Esophagus muscularis mucosa (tissue), 4 donors: Measurements from ENCODE around the gene SLC5A4. TPM values are rescaled to one million over a fixed set of nuclear protein-coding genes. Genes with fewer than 3 reads are reported as not detected.
"Not testable (repeated sequence)": the region's sequence is repeated elsewhere in the genome, so short reads cannot be mapped to it uniquely, and the experiment has no call there.

Source experiments
- DNase-seq: peaks from one replicate; pipeline ENCODE4 v3.0.0-alpha.2; 2017; ENCODE audit errors: extremely low spot score
- H3K27ac ChIP-seq, 4 donors: fragments of 200-600 bp; sonication (generic); replicated peaks in 1 of 4; 1 replicate in 3 of 4; 2 replicates in 1 of 4; pipeline ENCODE4 v1.5.1; 2016 to 2019; ENCODE audit warnings: mild to moderate bottlenecking in 1 of 4
- H3K27me3 ChIP-seq, 4 donors: fragments of 200-600 bp; sonication (generic); one replicate each; pipeline versions ENCODE4 v1.5.1 to v1.6.0; 2016 to 2019
- H3K36me3 ChIP-seq, 4 donors: fragments of 200-600 bp; sonication (generic); one replicate each; pipeline ENCODE4 v1.5.1; 2016 to 2019
- H3K4me1 ChIP-seq, 4 donors: fragments of 200-600 bp; sonication (generic); one replicate each; pipeline ENCODE4 v1.5.1; 2016 to 2019
- H3K4me3 ChIP-seq, 4 donors: fragments of 200-600 bp; sonication (generic); 1 replicate in 2 of 4; 2 replicates in 2 of 4; pipeline ENCODE4 v1.5.1; 2016 to 2019; ENCODE audit warnings: mild to moderate bottlenecking in 4 of 4, moderate library complexity in 1 of 4
- H3K9me3 ChIP-seq, 4 donors: fragments of 200-600 bp; sonication (generic); 1 replicate in 3 of 4; 2 replicates in 1 of 4; pipeline ENCODE4 v1.5.1; 2016 to 2019
- CTCF ChIP-seq, 3 experiments: fragments of 200-600 bp in 2 of 3; fragments of 450-650 bp in 1 of 3; sonication (generic) in 2 of 3; IDR thresholded peaks; one replicate each; pipeline ENCODE4 v1.5.1; 2017 to 2019; ENCODE audit warnings: antibody characterized with exemption in 3 of 3, mild to moderate bottlenecking in 2 of 3, moderate library complexity in 1 of 3
- EP300 ChIP-seq: sonication (generic); formaldehyde crosslinking; IDR thresholded peaks from one replicate; pipeline ENCODE4 v1.6.1; 2017; ENCODE audit warnings: antibody characterized with exemption
- POLR2A ChIP-seq: fragments of 450-650 bp; IDR thresholded peaks from one replicate; pipeline ENCODE4 v1.6.1; 2017; ENCODE audit warnings: antibody characterized with exemption, moderate library complexity, mild to moderate bottlenecking, low read depth
- POLR2AphosphoS5 ChIP-seq, 2 donors: sonication (generic); formaldehyde crosslinking; IDR thresholded peaks; one replicate each; pipeline ENCODE4 v1.6.1; 2017; ENCODE audit warnings: antibody characterized with exemption in 2 of 2
- WGBS: methylation state at CpG from one replicate; pipeline ENCODE4 v1.1.5; 2018; 5-methylcytosine and 5-hydroxymethylcytosine counted together
- intact Hi-C: fragments of 100-400 bp; cut with DNase I; formaldehyde crosslinking; loops from one replicate; pipeline ENCODE4 v1.15.1; 2023
- total RNA-seq, 4 donors: library from RNA; depleted of rRNA; stranded (reverse); fragments of >200 nt; gene quantifications; one replicate each; pipeline versions ENCODE4 v1.1.0 to v1.2.1, GENCODE V29; 2016

SLC5A4 gene
- 1 to 10 TPM in 1 of 4 donors, under 1 TPM in 2, not detected in 1; 0.19 to 1.2 (median 0.46) TPM for total RNA-seq

DNA sequence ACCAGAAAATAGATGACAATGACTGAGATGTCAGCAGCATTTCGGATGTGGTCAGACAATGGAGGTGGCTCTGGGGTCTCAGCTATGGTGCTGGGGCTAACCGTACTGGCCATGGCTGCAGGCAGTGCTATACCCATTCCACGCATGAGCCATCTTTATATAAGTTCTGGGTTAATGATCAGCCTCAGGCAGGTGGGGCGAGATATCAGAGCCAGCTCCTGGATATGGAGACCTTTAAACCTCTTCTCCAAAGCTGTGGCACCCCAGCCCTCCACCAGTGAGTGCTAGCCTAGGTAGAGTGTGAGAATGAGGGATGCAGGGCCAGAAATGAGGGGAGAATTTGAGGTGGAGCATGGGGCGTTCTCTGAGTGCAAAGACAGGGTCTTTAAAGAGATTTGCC is at the start of gene SLC5A4:
SLC5A4 (minus strand) TSS at position 131 of the 400 bp plus-strand sequence; CDS start at position 113, 18 bp downstream.
- Histone ChIP-seq H3K27me3 (peaks cover 0 to 21% (median 0%) of the 10 kb centered on the region in 4 donors), H3K27ac (no peak within 1 kb of the TSS), H3K9me3 (no peaks in the 10 kb centered on the region), H3K4me1 (no peaks in the 10 kb centered on the region), H3K4me3 (no peak within 1 kb of the TSS), H3K36me3 (no peaks in the 10 kb centered on the region)
- no peak for DNase-seq
- WGBS: 80% methylated on average over 5 of the region's 5 CpGs
- TF ChIP-seq EP300 (no peak), POLR2AphosphoS5 (IDR thresholded peaks at IDR 0.05) (no peak), POLR2A (no peak), CTCF (IDR thresholded peaks at IDR 0.05) (no peak)
- intact Hi-C loops: no loop called here

DNA sequence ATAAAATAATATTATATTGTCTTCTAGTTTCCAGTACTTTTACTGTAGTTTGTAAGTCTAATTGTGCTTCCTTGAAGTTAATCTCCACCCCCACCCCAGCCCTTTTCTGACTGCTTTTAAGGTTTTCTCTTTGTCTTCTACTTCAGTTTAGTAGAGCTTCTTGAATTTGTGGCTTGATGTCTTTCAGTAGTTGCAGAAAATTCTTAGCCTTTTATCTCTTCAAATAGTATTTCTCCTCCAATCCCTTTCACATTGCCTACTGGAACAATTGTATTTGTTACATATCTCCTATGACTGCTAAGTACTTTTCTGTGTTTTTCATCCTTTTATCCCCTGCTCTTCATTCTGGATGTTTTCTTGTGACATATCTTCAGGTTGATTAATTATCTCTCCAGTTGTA is 38.8 kb upstream of the SLC5A4 start:
- H3K9me3 ChIP-seq, H3K27me3 ChIP-seq, H3K4me3 ChIP-seq, intact Hi-C loops, H3K4me1 ChIP-seq, H3K27ac ChIP-seq, DNase-seq, H3K36me3 ChIP-seq: not testable (repeated sequence)

GRCh38 chr22:32286290-32286840 is 31.2 kb upstream of the SLC5A4 start:
- TF ChIP-seq EP300 (no peak), POLR2AphosphoS5 (IDR thresholded peaks at IDR 0.05) (no peak), CTCF (IDR thresholded peaks at IDR 0.05) (no peak), POLR2A (no peak)
- Histone ChIP-seq H3K4me3 (no peak overlapping the region), H3K9me3 (peaks cover 0 to 8% (median 3%) of the 10 kb centered on the region in 4 donors), H3K36me3 (no peaks in the 10 kb centered on the region), H3K27ac (no peak overlapping the region), H3K4me1 (no peaks in the 10 kb centered on the region), H3K27me3 (peaks cover 0 to 23% (median 0%) of the 10 kb centered on the region in 4 donors)
- intact Hi-C loops: no loop called here
- DNase-seq: no peak
- WGBS: 84% methylated on average over 3 of the region's 3 CpGs

- Histone ChIP-seq H3K27me3 (peaks cover 0 to 32% (median 0%) of the 10 kb centered on the region in 4 donors), H3K36me3 (no peaks in the 10 kb centered on the region), H3K4me3 (no peak overlapping the region), H3K4me1 (no peaks in the 10 kb centered on the region), H3K27ac (no peak overlapping the region), H3K9me3 (peaks cover 0 to 5% (median 1%) of the 10 kb centered on the region in 4 donors)
- DNase-seq: no peak
- intact Hi-C loops: no loop called here
- TF ChIP-seq CTCF (IDR thresholded peaks at IDR 0.05): no peak
- TF ChIP-seq POLR2A: no peak
- no peak for TF ChIP-seq EP300
- TF ChIP-seq POLR2AphosphoS5 (IDR thresholded peaks at IDR 0.05): no peak
- WGBS: 37% methylated on average over 11 of the region's 11 CpGs
Measured at GRCh38 chr22:32281072-32281471, 25.9 kb upstream of the SLC5A4 start.

GRCh38 chr22:32275353-32275752 is 20.2 kb upstream of the SLC5A4 start:
- DNase-seq, intact Hi-C loops, H3K9me3 ChIP-seq, H3K27me3 ChIP-seq, H3K36me3 ChIP-seq, H3K4me3 ChIP-seq, H3K4me1 ChIP-seq, H3K27ac ChIP-seq: not testable (repeated sequence)
- 92% methylated on average over 4 of the region's 4 CpGs for WGBS

DNA sequence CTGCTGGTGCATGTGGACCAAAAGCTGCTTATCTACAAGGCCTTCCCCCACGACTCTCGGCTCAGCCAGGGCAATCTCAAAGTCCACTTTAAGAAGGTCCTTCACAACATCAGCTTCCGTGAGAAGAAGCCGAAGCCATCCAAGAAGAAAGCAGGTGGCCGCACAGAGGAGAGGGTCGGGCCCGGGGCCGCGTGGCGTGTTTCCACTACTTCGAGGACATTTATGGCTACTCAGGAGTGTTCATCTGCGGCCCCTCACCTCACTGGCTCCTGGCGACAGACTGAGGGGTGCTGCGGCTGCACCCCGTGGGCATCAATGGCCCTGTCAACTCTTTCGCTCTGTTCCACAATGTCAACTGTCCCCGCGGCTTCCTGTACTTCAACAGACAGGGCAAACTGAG is 16.2 kb upstream of the SLC5A4 start:
- DNase-seq: no peak
- no peaks in the 10 kb centered on the region for H3K4me1 ChIP-seq
- TF ChIP-seq POLR2AphosphoS5 (IDR thresholded peaks at IDR 0.05) (no peak), EP300 (no peak), CTCF (IDR thresholded peaks at IDR 0.05) (no peak), POLR2A (no peak)
- intact Hi-C loops: no loop called here
- no peaks in the 10 kb centered on the region for H3K9me3 ChIP-seq
- H3K4me3 ChIP-seq: no peak overlapping the region
- no peaks in the 10 kb centered on the region for H3K36me3 ChIP-seq
- no peak overlapping the region for H3K27ac ChIP-seq
- H3K27me3 ChIP-seq: peaks cover 0 to 5% (median 0%) of the 10 kb centered on the region in 4 donors
- WGBS: 96% methylated on average over 16 of the region's 18 CpGs
